ENCODE data around the gene HSH2D.
A peak's percentile ranks its signal among the peaks of the same experiment; 100 is the strongest.

Gene HSH2D

GRCh38 chr19:16199275-16199932 lies 55.9 kb downstream of the HSH2D start:
- DNase-seq, result no peak

GRCh38 chr19:16200038-16201010 lies 56.8 kb downstream of the HSH2D start:
- no peak for DNase-seq

- no peak for DNase-seq
Observed at GRCh38 chr19:16201011-16201391, 57.5 kb downstream of the HSH2D start.

- no peak for DNase-seq
Observed at GRCh38 chr19:16202320-16203255, 59.1 kb downstream of the HSH2D start.

- DNase-seq, result peak; percentile 5
Observed at GRCh38 chr19:16203256-16204004, 59.9 kb downstream of the HSH2D start.

- no peak for DNase-seq
Observed at GRCh38 chr19:16204005-16204294, 60.5 kb downstream of the HSH2D start.

GRCh38 chr19:16205205-16206045 lies 61.9 kb downstream of the HSH2D start:
- DNase-seq, result no peak

- DNase-seq, result no peak
Observed at GRCh38 chr19:16206046-16206605, 62.6 kb downstream of the HSH2D start.

GRCh38 chr19:16206637-16207036 lies 63.2 kb downstream of the HSH2D start:
- no peak for DNase-seq

- DNase-seq, result no peak
Observed at GRCh38 chr19:16207063-16207462, 63.6 kb downstream of the HSH2D start.

GRCh38 chr19:16207490-16208025 lies 64.1 kb downstream of the HSH2D start:
- DNase-seq, result no peak
